Activated T-cell treated with anti-CD3 and anti-CD28 coated beads, Interleukin-2, amount 50 U/mL, for 48 hours (primary cell): ENCODE measurements around the gene TENT4A.

Experiments used
- DNase-seq, 2 experiments: peaks; one replicate each; pipeline ENCODE4 v3.0.0-alpha.2; 2020

The TENT4A gene

DNA sequence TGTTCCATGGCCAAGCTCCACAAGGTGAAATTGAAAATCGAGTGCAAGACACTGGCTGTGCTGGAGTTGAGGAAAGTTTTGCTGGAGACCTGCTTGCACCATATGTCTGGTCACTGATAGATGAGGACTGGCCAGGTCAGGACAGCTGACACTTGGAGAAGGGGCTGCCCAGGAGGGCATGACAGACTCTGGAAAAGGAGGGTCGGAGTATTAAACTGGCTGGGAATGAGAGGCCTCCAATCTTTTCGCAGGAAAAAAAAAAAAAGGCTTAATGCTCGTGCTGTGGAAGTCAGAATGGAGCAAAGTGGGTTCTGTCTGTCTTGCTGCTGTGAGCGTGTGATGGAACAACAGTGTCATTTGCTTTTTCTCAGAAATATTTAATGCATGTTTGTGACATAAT, 5.5 kb downstream of the TENT4A start:
- DNase-seq: no peak

GRCh38 chr5:6719417-6719816, 6.2 kb downstream of the TENT4A start:
- no peak for DNase-seq

- no peak for DNase-seq
Observed at GRCh38 chr5:6719896-6720560, 6.8 kb downstream of the TENT4A start.

DNA sequence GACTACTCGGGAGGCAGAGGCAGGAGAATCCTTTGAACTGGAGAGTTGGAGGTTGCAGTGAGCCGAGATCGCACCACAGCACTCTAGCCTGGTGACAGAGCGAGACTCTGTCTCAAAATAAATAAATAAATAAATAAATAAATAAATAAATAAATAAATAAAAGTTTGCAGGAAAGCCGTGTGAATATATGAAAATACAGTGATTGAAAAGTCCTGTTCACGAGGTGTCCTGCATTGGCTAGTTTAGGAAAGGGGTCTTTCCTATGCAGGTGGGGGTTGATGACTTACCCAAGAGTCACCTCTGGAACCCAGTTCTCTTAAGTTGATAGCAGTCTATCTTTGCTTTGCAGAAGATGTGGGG, 7.3 kb downstream of the TENT4A start:
- DNase-seq: no peak

- no peak for DNase-seq
Observed at GRCh38 chr5:6721442-6721841, 8.2 kb downstream of the TENT4A start.

GRCh38 chr5:6722015-6722414, 8.8 kb downstream of the TENT4A start:
- no peak for DNase-seq

- DNase-seq: no peak
Observed at GRCh38 chr5:6723122-6723815, 10.0 kb downstream of the TENT4A start.

DNA sequence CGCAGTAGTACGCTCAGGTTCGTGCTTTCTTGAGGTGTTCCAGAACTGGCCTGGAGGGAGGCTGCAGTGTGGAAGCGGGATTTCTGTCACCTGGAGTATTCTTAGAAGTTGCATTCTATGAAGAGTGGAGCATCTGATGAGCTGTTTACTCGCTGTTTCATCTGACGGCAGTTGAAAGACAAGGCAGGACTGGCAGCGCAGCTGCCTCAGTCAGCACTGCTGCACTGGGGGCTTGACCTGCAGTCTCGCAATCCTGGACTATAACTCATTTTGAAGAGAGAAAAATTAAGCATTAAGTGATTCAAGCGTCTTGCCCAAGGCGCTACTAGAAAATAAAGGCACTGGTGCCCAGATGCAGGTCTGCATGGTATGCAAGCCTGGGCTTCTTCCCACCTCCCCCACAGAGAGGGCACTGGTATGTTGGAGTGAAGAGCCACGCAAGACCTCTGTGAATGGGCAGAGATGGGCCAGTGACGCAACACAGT, 10.6 kb downstream of the TENT4A start:
- DNase-seq: no peak

DNA sequence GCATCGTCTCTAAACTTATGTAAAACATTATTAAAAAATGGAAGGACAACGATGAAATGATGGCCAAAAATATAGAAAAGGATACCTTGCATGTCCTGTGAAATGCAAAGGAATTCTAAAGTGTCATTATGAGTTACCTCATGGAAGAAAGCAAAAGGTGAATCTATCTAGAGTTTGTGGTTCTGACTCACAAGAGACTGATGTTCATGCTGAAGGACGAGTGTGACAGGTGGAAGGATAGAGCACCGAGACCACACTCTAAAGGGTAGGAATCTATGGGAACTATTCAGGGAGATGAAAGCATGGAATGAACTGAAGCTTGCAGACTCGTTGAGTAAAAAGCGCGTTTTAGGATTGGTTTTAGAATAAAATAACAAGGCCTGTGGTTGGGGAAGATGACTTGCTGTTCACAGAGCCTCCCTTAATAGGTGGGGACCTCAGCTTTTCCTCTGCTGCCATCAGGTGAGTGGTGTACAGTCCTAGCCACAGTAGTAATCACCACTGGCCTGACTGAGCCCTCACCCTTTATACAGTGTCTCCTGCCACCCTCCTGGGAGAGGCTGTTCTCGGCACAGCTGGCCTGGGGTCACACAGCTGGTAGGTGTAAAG, 11.2 kb downstream of the TENT4A start:
- no peak for DNase-seq

GRCh38 chr5:6725421-6725820, 12.2 kb downstream of the TENT4A start:
- DNase-seq: no peak

DNA sequence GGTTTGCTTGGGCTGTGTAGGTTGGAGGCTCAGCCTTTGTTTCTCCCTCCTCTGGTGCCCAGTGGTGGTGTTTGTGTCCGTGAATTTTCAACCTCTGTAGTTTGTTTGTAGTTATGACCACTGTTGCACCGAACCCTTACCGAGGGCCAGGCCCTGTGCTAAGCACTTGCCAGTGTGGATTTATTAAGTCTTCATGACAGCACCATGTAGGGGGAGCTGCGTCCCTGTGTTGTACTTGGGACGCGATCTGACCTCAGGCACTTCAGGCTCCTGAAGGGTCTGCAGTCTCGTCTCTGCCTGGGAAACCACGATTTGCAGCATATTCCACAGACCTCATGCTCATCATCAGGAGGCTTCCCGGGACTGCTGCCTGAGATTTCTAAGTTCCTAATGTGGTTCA, 12.8 kb downstream of the TENT4A start:
- no peak for DNase-seq

DNA sequence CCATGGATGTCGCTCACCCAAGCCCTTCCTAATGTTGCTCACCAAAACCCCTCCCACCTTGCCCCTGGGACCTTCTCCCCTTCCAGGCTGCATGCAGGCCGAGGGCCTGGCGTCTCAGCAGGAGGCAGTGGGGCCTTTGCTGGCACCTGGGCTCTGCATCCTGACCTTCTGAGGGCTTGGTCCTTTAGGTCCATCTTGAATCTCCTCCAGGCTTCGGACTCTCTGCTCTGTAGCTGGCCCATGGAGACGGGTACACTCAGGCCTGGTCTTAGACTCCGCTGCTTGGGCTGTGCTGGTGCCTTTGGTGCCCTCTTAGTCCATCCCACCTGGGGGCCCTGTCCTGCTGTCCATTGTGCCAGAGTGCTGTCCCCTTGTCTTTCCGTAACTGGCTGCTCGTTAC, 14.0 kb downstream of the TENT4A start:
- no peak for DNase-seq

DNA sequence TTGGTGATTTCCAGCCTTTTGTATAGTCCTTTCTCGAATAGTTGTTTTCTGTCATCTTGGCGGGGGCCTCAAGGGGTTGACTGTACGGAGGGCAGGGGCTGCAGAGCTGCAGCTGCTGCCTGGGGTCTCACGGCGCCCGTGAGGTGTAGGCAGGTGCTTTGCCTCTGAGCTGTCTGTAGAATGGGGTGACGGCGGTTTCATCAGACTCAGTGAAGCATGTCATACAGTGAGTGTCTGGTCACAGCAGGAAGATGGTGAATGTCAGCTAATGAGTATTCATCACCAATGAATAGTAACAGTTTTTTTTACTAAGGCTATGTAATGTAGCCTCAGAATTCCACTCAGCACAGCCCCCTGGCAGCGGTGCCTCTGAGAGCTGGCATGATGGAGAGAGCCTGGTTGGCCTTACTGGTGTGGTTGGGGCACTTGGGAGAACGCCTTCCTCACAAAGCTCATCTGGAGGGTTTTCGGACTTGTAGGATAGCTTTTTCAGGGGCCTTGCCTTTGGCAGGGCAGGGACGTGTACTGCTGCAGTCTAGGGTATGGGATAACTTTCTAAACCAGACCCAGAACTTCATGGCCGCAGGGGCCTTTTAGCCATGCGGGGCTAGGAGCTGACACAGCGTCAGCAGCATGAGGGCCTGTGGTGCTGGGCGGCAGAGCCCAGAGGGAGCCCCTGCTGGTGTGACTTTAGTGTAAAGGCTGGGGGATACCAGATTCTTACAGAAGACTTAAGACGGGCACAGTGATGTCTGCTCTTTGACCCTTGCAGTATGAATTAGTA, 15.0 kb downstream of the TENT4A start:
- DNase-seq: peak in 1 of 2 experiments; percentile 28

DNA sequence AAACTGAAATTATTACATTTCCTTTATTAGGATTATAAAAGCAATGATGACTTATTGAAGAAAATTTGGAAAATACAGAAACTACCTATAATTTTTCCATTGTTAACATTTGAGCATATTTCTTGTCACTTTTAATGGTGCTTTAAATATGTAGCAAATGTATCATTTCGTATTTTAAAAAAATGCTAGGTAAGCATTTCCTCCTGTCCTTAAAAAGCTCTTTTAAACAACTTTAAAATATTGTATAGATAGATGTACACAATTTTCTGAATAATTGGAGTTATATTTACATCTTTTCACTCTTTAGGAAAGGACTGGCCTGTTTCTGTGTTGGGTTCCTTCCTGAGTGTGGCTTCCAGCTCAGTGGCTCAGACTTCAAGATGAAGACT, 15.6 kb downstream of the TENT4A start:
- DNase-seq: no peak

DNA sequence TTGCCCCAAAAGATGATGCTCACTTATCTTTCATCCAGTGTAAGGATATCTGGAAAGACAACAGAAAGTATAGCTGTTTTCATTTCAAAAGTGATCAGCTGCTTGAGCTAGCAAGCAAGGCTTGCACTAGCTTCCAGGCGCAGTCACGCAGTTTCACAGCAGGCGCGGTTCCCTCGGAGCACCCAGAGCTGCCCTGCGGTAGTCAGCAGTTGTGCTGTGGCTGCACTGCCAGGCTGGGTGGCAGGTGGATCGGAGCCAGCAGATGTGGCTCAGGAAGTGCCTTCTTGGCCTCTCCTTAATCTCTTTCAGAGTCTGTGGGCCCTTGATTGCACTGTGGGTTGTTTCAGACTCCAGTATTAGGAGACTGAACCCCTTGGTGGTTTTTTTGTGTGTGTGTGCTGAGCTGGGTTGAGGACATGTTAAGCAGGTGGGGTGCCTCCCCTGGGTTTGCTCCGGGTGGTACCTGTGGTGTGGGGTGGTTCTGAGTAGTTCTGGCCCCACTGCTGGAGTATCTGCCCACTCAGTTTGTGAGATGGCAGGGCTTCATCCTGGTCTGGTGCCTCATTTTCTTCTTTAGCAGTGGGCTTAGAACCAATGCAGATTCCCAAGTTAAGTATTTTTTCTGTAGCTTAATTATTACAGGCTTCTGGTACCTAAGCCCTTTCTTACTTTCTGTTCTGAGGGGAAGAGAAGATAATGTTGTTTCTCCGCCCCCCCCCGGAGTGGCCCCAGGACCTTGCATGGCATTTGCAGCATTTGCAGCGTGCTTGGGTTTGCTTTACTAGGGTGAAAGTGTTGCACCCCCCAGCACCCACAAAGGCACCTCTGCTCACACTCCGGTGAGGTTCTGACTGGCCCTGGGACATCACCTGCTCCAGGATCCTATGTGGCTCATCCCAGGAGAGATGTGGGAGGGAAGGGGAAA, 16.4 kb downstream of the TENT4A start:
- DNase-seq: peak; percentile 45 to 64

- DNase-seq: peak in 1 of 2 experiments; percentile 35
Observed at GRCh38 chr5:6730407-6730806, 17.2 kb downstream of the TENT4A start.

- no peak for DNase-seq
Observed at GRCh38 chr5:6730807-6731206, 17.6 kb downstream of the TENT4A start.

GRCh38 chr5:6731465-6732237, 18.4 kb downstream of the TENT4A start:
- no peak for DNase-seq

GRCh38 chr5:6732634-6733410, 19.6 kb downstream of the TENT4A start:
- no peak for DNase-seq

DNA sequence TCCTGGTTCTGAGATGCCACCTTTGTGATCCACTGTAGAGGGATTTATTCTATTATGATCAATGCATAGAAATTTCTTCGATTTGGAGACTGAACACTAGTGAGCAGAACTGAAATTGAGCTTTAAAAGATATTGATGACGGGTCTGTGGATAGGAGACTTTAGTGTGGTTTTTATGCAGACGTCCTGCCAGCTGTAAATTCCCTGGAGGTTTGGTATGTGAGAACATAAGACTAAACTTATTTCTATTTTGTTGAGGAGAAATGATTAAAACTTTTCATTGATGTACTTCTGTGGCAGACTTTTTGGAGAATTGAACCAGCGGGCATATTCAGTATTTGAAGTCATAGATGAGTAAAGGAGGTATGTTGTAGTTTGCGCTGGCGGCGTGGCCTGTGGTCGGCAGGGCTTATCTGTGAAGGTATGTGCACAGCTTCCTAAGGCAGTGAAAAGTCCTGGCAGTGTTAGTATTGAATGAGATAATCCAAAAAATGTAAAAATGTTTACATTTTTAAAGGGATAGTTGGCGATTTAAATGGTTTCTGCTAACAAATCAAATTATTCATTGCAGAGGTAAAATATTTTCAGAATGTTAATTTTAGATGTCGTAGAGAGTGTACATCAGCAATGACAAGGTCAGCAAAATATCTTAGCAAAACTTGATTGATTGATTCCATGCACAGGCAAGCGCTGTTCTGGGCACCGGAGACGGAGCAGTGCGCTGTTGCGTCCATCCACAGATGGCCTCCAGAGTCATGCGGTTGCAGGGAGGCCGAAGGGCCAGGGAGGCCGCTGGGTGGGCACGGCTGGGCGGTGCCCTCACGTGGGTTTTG, 20.4 kb downstream of the TENT4A start:
- DNase-seq: no peak
